ENCODE results near the gene DLX3.
"Not testable (repeated sequence)": the region's sequence is repeated elsewhere in the genome, so short reads cannot be mapped to it uniquely, and the experiment has no call there.

Gene DLX3

GRCh38 chr17:49995055-49995738, at the start of gene DLX3:
TSS of gene DLX3 (minus strand) at chr17:49995224. CDS start at chr17:49994998, 226 bp downstream.
- Histone ChIP-seq H3K36me3 (ENCODE audit: insufficient read depth, low read length) (no peaks in the 10 kb centered on the region), H3K27ac (no peak within 1 kb of the TSS), H3K4me3 (peak within 1 kb of the TSS; percentile 79), H3K9me3 (ENCODE audit: low read depth, low read length) (no peaks in the 10 kb centered on the region), H3K9ac (ENCODE audit: insufficient read length) (peak within 1 kb of the TSS; percentile 31)
- TF ChIP-seq FOXP2 (optimal IDR thresholded peaks at IDR 0.05; ENCODE audit: control extremely low read depth, extremely low read length, insufficient read depth) (no peak), POLR2AphosphoS5 (IDR thresholded peaks at IDR 0.05; ENCODE audit: borderline replicate concordance, low read depth, low read length) (peak; percentile 93), EZH2 (IDR thresholded peaks at IDR 0.05) (no peak)
- peak; percentile 57 for DNase-seq (ENCODE audit: low read depth, low spot score)

- H3K4me3 ChIP-seq, result no peak overlapping the region
- DNase-seq (ENCODE audit: low read depth, low spot score), result no peak
- TF ChIP-seq EZH2 (IDR thresholded peaks at IDR 0.05) (no peak), POLR2AphosphoS5 (IDR thresholded peaks at IDR 0.05; ENCODE audit: borderline replicate concordance, low read depth, low read length) (no peak), FOXP2 (optimal IDR thresholded peaks at IDR 0.05; ENCODE audit: control extremely low read depth, extremely low read length, insufficient read depth) (no peak)
- H3K9ac ChIP-seq (ENCODE audit: insufficient read length), result no peak overlapping the region
- H3K9me3 ChIP-seq (ENCODE audit: low read depth, low read length), result no peaks in the 10 kb centered on the region
- no peak overlapping the region for H3K27ac ChIP-seq
- no peaks in the 10 kb centered on the region for H3K36me3 ChIP-seq (ENCODE audit: insufficient read depth, low read length)
These were observed 49.5 kb upstream of the DLX3 start for GRCh38 chr17:50044483-50044882.

GRCh38 chr17:50043290-50044148, 48.5 kb upstream of the DLX3 start:
- Histone ChIP-seq H3K9me3 (ENCODE audit: low read depth, low read length) (no peaks in the 10 kb centered on the region), H3K9ac (ENCODE audit: insufficient read length) (no peak overlapping the region), H3K4me3 (no peak overlapping the region), H3K36me3 (ENCODE audit: insufficient read depth, low read length) (no peaks in the 10 kb centered on the region), H3K27ac (no peak overlapping the region)
- TF ChIP-seq FOXP2 (optimal IDR thresholded peaks at IDR 0.05; ENCODE audit: control extremely low read depth, extremely low read length, insufficient read depth) (no peak), EZH2 (IDR thresholded peaks at IDR 0.05) (no peak), POLR2AphosphoS5 (IDR thresholded peaks at IDR 0.05; ENCODE audit: borderline replicate concordance, low read depth, low read length) (no peak)
- DNase-seq (ENCODE audit: low read depth, low spot score), result no peak

- Histone ChIP-seq H3K9ac (ENCODE audit: insufficient read length) (no peak overlapping the region), H3K9me3 (ENCODE audit: low read depth, low read length) (no peaks in the 10 kb centered on the region), H3K4me3 (no peak overlapping the region), H3K36me3 (ENCODE audit: insufficient read depth, low read length) (no peaks in the 10 kb centered on the region), H3K27ac (no peak overlapping the region)
- TF ChIP-seq EZH2 (IDR thresholded peaks at IDR 0.05) (no peak), POLR2AphosphoS5 (IDR thresholded peaks at IDR 0.05; ENCODE audit: borderline replicate concordance, low read depth, low read length) (no peak), FOXP2 (optimal IDR thresholded peaks at IDR 0.05; ENCODE audit: control extremely low read depth, extremely low read length, insufficient read depth) (no peak)
- DNase-seq (ENCODE audit: low read depth, low spot score), result no peak
These were observed 47.2 kb upstream of the DLX3 start for GRCh38 chr17:50042211-50042610.

- not testable (repeated sequence) for DNase-seq (ENCODE audit: low read depth, low spot score); H3K36me3 ChIP-seq (ENCODE audit: insufficient read depth, low read length); H3K4me3 ChIP-seq; H3K9me3 ChIP-seq (ENCODE audit: low read depth, low read length); H3K9ac ChIP-seq (ENCODE audit: insufficient read length); H3K27ac ChIP-seq
These were observed 45.5 kb upstream of the DLX3 start for GRCh38 chr17:50040496-50040895.

GRCh38 chr17:50039058-50039457, 44.0 kb upstream of the DLX3 start:
- H3K9me3 ChIP-seq (ENCODE audit: low read depth, low read length), result no peaks in the 10 kb centered on the region
- no peak for DNase-seq (ENCODE audit: low read depth, low spot score)
- no peak for TF ChIP-seq POLR2AphosphoS5 (IDR thresholded peaks at IDR 0.05; ENCODE audit: borderline replicate concordance, low read depth, low read length)
- no peak for TF ChIP-seq EZH2 (IDR thresholded peaks at IDR 0.05)
- no peak for TF ChIP-seq FOXP2 (optimal IDR thresholded peaks at IDR 0.05; ENCODE audit: control extremely low read depth, extremely low read length, insufficient read depth)
- no peak overlapping the region for H3K4me3 ChIP-seq
- H3K9ac ChIP-seq (ENCODE audit: insufficient read length), result no peak overlapping the region
- no peak overlapping the region for H3K27ac ChIP-seq
- H3K36me3 ChIP-seq (ENCODE audit: insufficient read depth, low read length), result no peaks in the 10 kb centered on the region

GRCh38 chr17:50037321-50038107, 42.5 kb upstream of the DLX3 start:
- TF ChIP-seq FOXP2 (optimal IDR thresholded peaks at IDR 0.05; ENCODE audit: control extremely low read depth, extremely low read length, insufficient read depth), result no peak
- TF ChIP-seq POLR2AphosphoS5 (IDR thresholded peaks at IDR 0.05; ENCODE audit: borderline replicate concordance, low read depth, low read length), result no peak
- TF ChIP-seq EZH2 (IDR thresholded peaks at IDR 0.05), result no peak
- no peak for DNase-seq (ENCODE audit: low read depth, low spot score)
- Histone ChIP-seq H3K27ac (no peak overlapping the region), H3K9ac (ENCODE audit: insufficient read length) (no peak overlapping the region), H3K4me3 (no peak overlapping the region), H3K36me3 (ENCODE audit: insufficient read depth, low read length) (no peaks in the 10 kb centered on the region), H3K9me3 (ENCODE audit: low read depth, low read length) (no peaks in the 10 kb centered on the region)
